ENCODE measurements around the gene SIPA1L3. TPM values are rescaled to one million over a fixed set of nuclear protein-coding genes. Genes with fewer than 3 reads are reported as not detected.

SIPA1L3 gene
- total and polyA plus RNA-seq, 2 of the 13 experiments (the other 11 are each of a cell fraction or from before 2014, with no cell fraction given) = 5.5 to 7.7 TPM

GRCh38 chr19:37933937-37934358, 26.9 kb downstream of the SIPA1L3 start (continued):
- TF ChIP-seq BCLAF1 (IDR thresholded peaks at IDR 0.05) (no peak), SOX13 (IDR thresholded peaks at IDR 0.05) (no peak), SOX13 (CRISPR knock-in tag; conservative IDR thresholded peaks at IDR 0.05 in 1 of 2, IDR thresholded peaks at IDR 0.05 in 1 of 2) (peak in 1 of 2 experiments; percentile 64; a peak in 2 of 4 replicates), ATM (IDR thresholded peaks at IDR 0.05; ENCODE audit: borderline replicate concordance) (no peak), GLMP (CRISPR knock-in tag; IDR thresholded peaks at IDR 0.05; ENCODE audit: borderline replicate concordance) (no peak), ZNF232 (CRISPR knock-in tag; IDR thresholded peaks at IDR 0.05; ENCODE audit: borderline replicate concordance) (peak; percentile 73), ZNF598 (CRISPR knock-in tag; IDR thresholded peaks at IDR 0.05; ENCODE audit: borderline replicate concordance) (no peak), EZH2 (conservative IDR thresholded peaks at IDR 0.05; ENCODE audit: low read depth, low read length) (no peak), DPF2 (CRISPR knock-in tag; IDR thresholded peaks at IDR 0.05; ENCODE audit: borderline replicate concordance, low read depth) (peak; percentile 19; the same call in 1 of the 2 replicates), THAP9 (CRISPR knock-in tag; IDR thresholded peaks at IDR 0.05; ENCODE audit: borderline replicate concordance) (no peak), ZNF878 (CRISPR knock-in tag; IDR thresholded peaks at IDR 0.05) (no peak; the same call in 1 of the 2 replicates), TBX3 (IDR thresholded peaks at IDR 0.05; ENCODE audit: borderline replicate concordance) (peak; percentile 44; the same call in 1 of the 2 replicates), HDAC1 (CRISPR knock-in tag; IDR thresholded peaks at IDR 0.05) (no peak), DBP (CRISPR knock-in tag; IDR thresholded peaks at IDR 0.05; ENCODE audit: not compliant biosample characterization) (no peak), ZNF782 (CRISPR knock-in tag; IDR thresholded peaks at IDR 0.05; ENCODE audit: borderline replicate concordance) (no peak), ZFP37 (CRISPR knock-in tag; IDR thresholded peaks at IDR 0.05; ENCODE audit: borderline replicate concordance) (0 out of 2 replicates have a peak, but pooled peaks have one; percentile 25), NFRKB (IDR thresholded peaks at IDR 0.05) (no peak), PAX8 (CRISPR knock-in tag; IDR thresholded peaks at IDR 0.05; ENCODE audit: borderline replicate concordance) (no peak), BCL6 (CRISPR knock-in tag; IDR thresholded peaks at IDR 0.05) (peak; percentile 76), SUZ12 (IDR thresholded peaks at IDR 0.05; ENCODE audit: low read depth, low read length) (no peak), ISX (CRISPR knock-in tag; conservative IDR thresholded peaks at IDR 0.05) (no peak), SPEN (CRISPR knock-in tag; IDR thresholded peaks at IDR 0.05; ENCODE audit: low read depth) (peak; percentile 22; the same call in 1 of the 2 replicates), SALL2 (CRISPR knock-in tag; IDR thresholded peaks at IDR 0.05) (no peak), ZBTB7A (CRISPR knock-in tag; IDR thresholded peaks at IDR 0.05) (no peak)
